ENCODE data around the gene OBSCN. TPM values are rescaled to one million over a fixed set of nuclear protein-coding genes. Genes with fewer than 3 reads are reported as not detected.

The OBSCN gene
- total RNA-seq, 1 experiment from 2014 or later, result 33.3 TPM

GRCh38 chr1:228415221-228415620, 207.4 kb downstream of the OBSCN start:
- Histone ChIP-seq H3K23me2 (ENCODE audit: insufficient read length, low read depth, low read length, poor library complexity, severe bottlenecking) (no peaks in the 10 kb centered on the region), H2BK15ac (ENCODE audit: low read depth, low read length) (no peak overlapping the region), H2BK5ac (ENCODE audit: insufficient read length, low read length) (no peak overlapping the region), H3K4me2 (ENCODE audit: insufficient read depth, insufficient read length, low read length) (no peak overlapping the region), H4K91ac (ENCODE audit: insufficient read length, low read depth, low read length) (no peak overlapping the region), H3K9ac (ENCODE audit: extremely low read depth, insufficient read length, low read length) (no peak overlapping the region), H3K23ac (ENCODE audit: insufficient read length, low read depth, low read length) (no peak overlapping the region), H4K8ac (replicated peaks; ENCODE audit: insufficient read length, low read depth, low read length) (no peak overlapping the region), H3K56ac (ENCODE audit: insufficient read length, low read depth, low read length) (no peak overlapping the region), H3K79me1 (ENCODE audit: insufficient read depth, low read depth, low read length, poor library complexity, severe bottlenecking) (no peaks in the 10 kb centered on the region), H3K27me3 (ENCODE audit: insufficient read depth, low read length) (peaks cover 23% of the 10 kb centered on the region; the same call in 1 of the 2 replicates), H4K20me1 (ENCODE audit: control insufficient read depth, insufficient read depth, insufficient read length) (peaks cover 2% of the 10 kb centered on the region), H3T11ph (ENCODE audit: low read length) (no peak overlapping the region), H4K5ac (ENCODE audit: insufficient read length, low read depth, low read length) (no peak overlapping the region), H2BK20ac (ENCODE audit: low read depth, low read length, poor library complexity, severe bottlenecking) (no peak overlapping the region), H2AFZ (ENCODE audit: low read length) (no peak overlapping the region), H3K4ac (ENCODE audit: low read depth, low read length) (no peak overlapping the region), H3K14ac (ENCODE audit: insufficient read depth, low read length) (no peak overlapping the region; the same call in 1 of the 2 replicates), H3K18ac (ENCODE audit: insufficient read length, low read depth, low read length) (no peak overlapping the region), H3K79me2 (ENCODE audit: insufficient read depth, low read length) (no peaks in the 10 kb centered on the region), H2BK120ac (ENCODE audit: low read depth, low read length, poor library complexity, severe bottlenecking) (no peak overlapping the region), H2BK12ac (ENCODE audit: insufficient read length, low read depth, low read length) (no peak overlapping the region), H3K4me1 (ENCODE audit: insufficient read depth, low read length) (no peaks in the 10 kb centered on the region), H2AK5ac (ENCODE audit: insufficient read length, low read length) (no peak overlapping the region), H3K27ac (ENCODE audit: insufficient read length, low read depth, low read length) (no peak overlapping the region), H3K9me3 (ENCODE audit: control insufficient read depth, low read depth, low read length) (no peaks in the 10 kb centered on the region)
- Mint-ChIP-seq H3K4me3 (peak overlapping the region; percentile 70 to 77), H3K27me3 (ENCODE audit: low read depth) (peaks cover 68% of the 10 kb centered on the region), H3K4me1 (peaks cover 16 to 17% of the 10 kb centered on the region in 2 experiments), H3K36me3 (ENCODE audit: insufficient read depth in 1 of 3, low read depth in 3 of 3) (peaks cover 0 to 10% (median 3%) of the 10 kb centered on the region in 3 experiments; a peak in 6 of 7 replicates), H3K27ac (no peak overlapping the region), H3K9me3 (no peaks in the 10 kb centered on the region)
- TF ChIP-seq CTCF (conservative IDR thresholded peaks at IDR 0.05), result no peak
- no CpG with 5 or more reads among the region's 7 CpGs for WGBS (ENCODE audit: extremely low coverage, insufficient read length, low lambda C conversion rate)
- DNase-seq, result no peak

Measured in H9 (cell line).